IMR-90 (cell line): ENCODE measurements around the gene TPSAB1.

Source experiments
- BHLHE40 ChIP-seq: fragments of 150-350 bp; IDR thresholded peaks from 2 replicates; pipeline ENCODE4 v1.6.1; 2016; ENCODE audit warnings: mild to moderate bottlenecking, low read depth, low read length
- CEBPB ChIP-seq: IDR thresholded peaks from 2 replicates; pipeline ENCODE4 v1.6.1; 2012; ENCODE audit warnings: low read depth, low read length, improper control_type of control experiment
- CTCF ChIP-seq: conservative IDR thresholded peaks from 2 replicates; pipeline ENCODE4 v1.5.1; 2012; ENCODE audit warnings: mild to moderate bottlenecking, low read depth, low read length, improper control_type of control experiment
- FOS ChIP-seq: fragments of 150-350 bp; IDR thresholded peaks from 2 replicates; pipeline ENCODE4 v1.6.1; 2016; ENCODE audit warnings: low read depth, low read length
- POLR2A ChIP-seq: IDR thresholded peaks from 2 replicates; pipeline ENCODE4 v1.6.1; 2012; ENCODE audit warnings: mild to moderate bottlenecking, low read depth, low read length
- RAD21 ChIP-seq: IDR thresholded peaks from 2 replicates; pipeline ENCODE4 v1.6.1; 2012; ENCODE audit warnings: low read length, improper control_type of control experiment
- TF ChIP-seq, protein P1 (sequence below): fragments of 150-350 bp; IDR thresholded peaks from 2 replicates; pipeline ENCODE4 v1.6.1; 2016; ENCODE audit warnings: low read depth, mild to moderate bottlenecking, low read length, moderate library complexity, borderline replicate concordance

DNA sequence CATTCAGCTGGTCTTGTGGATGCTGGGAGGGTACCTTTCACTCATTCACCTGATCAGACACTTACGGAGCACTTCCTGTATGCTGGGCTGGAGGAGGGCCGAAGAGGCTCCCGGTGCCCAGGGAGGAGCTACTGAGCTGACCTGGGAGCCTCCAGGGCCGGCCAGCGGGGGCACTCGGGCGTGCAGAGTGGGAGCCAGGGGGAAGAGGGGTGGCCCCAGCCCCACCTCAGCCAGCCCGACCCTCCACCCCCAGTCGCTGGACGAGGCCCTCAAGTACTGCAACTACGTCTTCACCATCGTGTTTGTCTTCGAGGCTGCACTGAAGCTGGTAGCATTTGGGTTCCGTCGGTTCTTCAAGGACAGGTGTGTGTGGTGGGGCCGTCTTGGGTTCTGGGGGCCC is 25.8 kb upstream of the TPSAB1 start:
- TF ChIP-seq CTCF (no peak), FOS (no peak), RAD21 (no peak), POLR2A (no peak), BHLHE40 (no peak), CEBPB (no peak)
- TF ChIP-seq, protein P1, sequence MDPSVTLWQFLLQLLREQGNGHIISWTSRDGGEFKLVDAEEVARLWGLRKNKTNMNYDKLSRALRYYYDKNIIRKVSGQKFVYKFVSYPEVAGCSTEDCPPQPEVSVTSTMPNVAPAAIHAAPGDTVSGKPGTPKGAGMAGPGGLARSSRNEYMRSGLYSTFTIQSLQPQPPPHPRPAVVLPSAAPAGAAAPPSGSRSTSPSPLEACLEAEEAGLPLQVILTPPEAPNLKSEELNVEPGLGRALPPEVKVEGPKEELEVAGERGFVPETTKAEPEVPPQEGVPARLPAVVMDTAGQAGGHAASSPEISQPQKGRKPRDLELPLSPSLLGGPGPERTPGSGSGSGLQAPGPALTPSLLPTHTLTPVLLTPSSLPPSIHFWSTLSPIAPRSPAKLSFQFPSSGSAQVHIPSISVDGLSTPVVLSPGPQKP, result no peak
